Endodermal cell (in vitro differentiated cells): Measurements from ENCODE around the gene SYNE3. TPM values are rescaled to one million over a fixed set of nuclear protein-coding genes. Genes with fewer than 3 reads are reported as not detected.

Source experiments
- DNase-seq: peaks from one replicate; pipeline ENCODE4 v3.0.0-alpha.2; 2017
- H3K27ac ChIP-seq: 2 replicates; pipeline ENCODE4 v1.5.1; 2013; ENCODE audit warnings: mild to moderate bottlenecking, low read depth, low read length, moderate library complexity
- H3K27me3 ChIP-seq: 2 replicates; pipeline ENCODE4 v1.6.1; 2013; ENCODE audit warnings: mild to moderate bottlenecking, low read length, moderate library complexity; ENCODE audit not compliant: insufficient read depth, control insufficient read depth, poor library complexity, severe bottlenecking
- H3K36me3 ChIP-seq: 2 replicates; pipeline ENCODE4 v1.7.0; 2013; ENCODE audit warnings: mild to moderate bottlenecking, low read length, moderate library complexity; ENCODE audit not compliant: control insufficient read depth, insufficient read depth
- H3K4me1 ChIP-seq: one replicate; pipeline ENCODE4 v1.7.0; 2013; ENCODE audit warnings: low read length; ENCODE audit not compliant: control insufficient read depth, insufficient read depth
- H3K4me3 ChIP-seq: 2 replicates; pipeline ENCODE4 v1.5.1; 2013; ENCODE audit warnings: mild to moderate bottlenecking, low read length, moderate library complexity
- H3K9ac ChIP-seq: 2 replicates; pipeline ENCODE4 v1.6.1; 2013; ENCODE audit warnings: mild to moderate bottlenecking, low read length, moderate library complexity; ENCODE audit not compliant: poor library complexity, severe bottlenecking; ENCODE audit errors: extremely low read depth
- H3K9me3 ChIP-seq: 2 replicates; pipeline ENCODE4 v1.6.1; 2013; ENCODE audit warnings: mild to moderate bottlenecking, low read length, moderate library complexity; ENCODE audit not compliant: control insufficient read depth
- H3K27ac Mint-ChIP-seq: 2 replicates; pipeline ENCODE4 v1.8.0; 2020; ENCODE audit warnings: mixed read lengths
- H3K27me3 Mint-ChIP-seq: 2 replicates; pipeline ENCODE4 v1.8.0; 2021; ENCODE audit warnings: mild to moderate bottlenecking, mixed read lengths; ENCODE audit not compliant: insufficient read depth
- H3K36me3 Mint-ChIP-seq: 2 replicates; pipeline ENCODE4 v1.8.0; 2020; ENCODE audit warnings: low read depth, mixed read lengths
- H3K4me1 Mint-ChIP-seq: 2 replicates; pipeline ENCODE4 v1.8.0; 2020; ENCODE audit warnings: mixed read lengths
- H3K4me3 Mint-ChIP-seq: 2 replicates; pipeline ENCODE4 v1.8.0; 2020; ENCODE audit warnings: mild to moderate bottlenecking, moderate library complexity, mixed read lengths
- H3K9me3 Mint-ChIP-seq: 2 replicates; pipeline ENCODE4 v1.8.0; 2020; ENCODE audit warnings: mild to moderate bottlenecking, mixed read lengths
- WGBS, 2 experiments: methylation state at CpG; one replicate each; pipeline versions ENCODE4 v1.1.5 to v1.1.7; 2013; ENCODE audit warnings: missing lambda C conversion rate in 2 of 2, mixed read lengths in 1 of 2; ENCODE audit not compliant: insufficient coverage in 1 of 2, insufficient read length in 1 of 2; 5-methylcytosine and 5-hydroxymethylcytosine counted together
- total RNA-seq, 2 donors: library from RNA; stranded (reverse); fragmentation: NEBNext Ultra II Directional in 1 of 2; extraction: Animal tissue kit (Norgen Biotek cat#: 25700) in 1 of 2; gene quantifications; 2 replicates in 1 of 2; 3 replicates in 1 of 2; pipeline ENCODE4 v1.2.1, GENCODE V29; 2021
- TF ChIP-seq, protein P1 (sequence below): fragments of 200-600 bp; sonication (generic); conservative IDR thresholded peaks from 2 replicates; pipeline ENCODE4 v1.5.0; 2021; ENCODE audit warnings: antibody characterized with exemption, mild to moderate bottlenecking

The SYNE3 gene
- total RNA-seq, 2 donors from 2014 or later: 1.0 to 5.2 TPM

DNA sequence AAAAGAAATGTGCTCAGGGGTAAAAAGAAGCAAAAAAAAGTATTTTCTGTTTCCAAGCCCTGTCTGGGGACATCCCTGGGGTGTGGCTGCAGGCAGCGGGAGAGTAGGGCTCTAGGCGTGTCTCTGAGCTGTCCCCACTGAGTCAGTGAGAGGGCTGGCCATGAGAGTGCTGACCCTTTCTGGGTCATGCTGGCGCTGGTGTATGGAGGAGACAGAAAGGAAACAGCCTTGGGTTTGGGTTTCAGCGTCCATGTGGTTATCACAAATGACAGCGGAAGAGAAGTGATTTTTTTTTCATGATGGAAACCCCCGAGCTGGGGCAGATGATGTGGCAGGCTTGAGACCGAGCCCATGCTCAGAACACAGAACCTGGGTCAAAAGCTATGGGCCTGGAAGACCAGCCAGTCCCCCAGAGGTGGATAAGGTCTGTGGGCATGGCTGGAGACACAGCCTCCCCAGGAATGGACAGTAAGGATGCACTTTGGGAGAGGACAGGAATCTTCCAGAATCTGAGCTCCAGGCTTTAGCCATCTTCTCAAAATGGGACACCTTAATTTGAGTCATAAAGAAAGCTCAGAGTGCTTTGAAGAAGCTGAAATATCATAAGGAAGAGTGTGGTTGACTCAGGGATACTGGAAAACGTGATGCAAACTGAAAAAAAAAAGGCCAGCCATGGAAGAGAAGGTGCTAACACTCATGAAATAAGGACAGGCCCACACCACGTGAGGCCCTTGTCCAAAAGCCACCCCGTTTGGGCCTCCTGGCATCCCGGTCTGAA is 36.2 kb downstream of the SYNE3 start:
- Histone ChIP-seq H3K4me3 (no peak overlapping the region), H3K4me1 (peaks cover 30% of the 10 kb centered on the region), H3K27me3 (no peaks in the 10 kb centered on the region), H3K9ac (no peak overlapping the region), H3K9me3 (no peaks in the 10 kb centered on the region), H3K27ac (no peak overlapping the region), H3K36me3 (no peaks in the 10 kb centered on the region)
- no peaks in the 10 kb centered on the region for H3K27me3 Mint-ChIP-seq
- DNase-seq: no peak
- no peak overlapping the region for H3K4me3 Mint-ChIP-seq
- H3K27ac Mint-ChIP-seq: no peak overlapping the region
- WGBS, 2 experiments: 86 to 92% methylated on average over 10 to 11 of the region's 11 CpGs
- H3K9me3 Mint-ChIP-seq: no peaks in the 10 kb centered on the region
- H3K36me3 Mint-ChIP-seq: no peaks in the 10 kb centered on the region
- TF ChIP-seq, protein P1, sequence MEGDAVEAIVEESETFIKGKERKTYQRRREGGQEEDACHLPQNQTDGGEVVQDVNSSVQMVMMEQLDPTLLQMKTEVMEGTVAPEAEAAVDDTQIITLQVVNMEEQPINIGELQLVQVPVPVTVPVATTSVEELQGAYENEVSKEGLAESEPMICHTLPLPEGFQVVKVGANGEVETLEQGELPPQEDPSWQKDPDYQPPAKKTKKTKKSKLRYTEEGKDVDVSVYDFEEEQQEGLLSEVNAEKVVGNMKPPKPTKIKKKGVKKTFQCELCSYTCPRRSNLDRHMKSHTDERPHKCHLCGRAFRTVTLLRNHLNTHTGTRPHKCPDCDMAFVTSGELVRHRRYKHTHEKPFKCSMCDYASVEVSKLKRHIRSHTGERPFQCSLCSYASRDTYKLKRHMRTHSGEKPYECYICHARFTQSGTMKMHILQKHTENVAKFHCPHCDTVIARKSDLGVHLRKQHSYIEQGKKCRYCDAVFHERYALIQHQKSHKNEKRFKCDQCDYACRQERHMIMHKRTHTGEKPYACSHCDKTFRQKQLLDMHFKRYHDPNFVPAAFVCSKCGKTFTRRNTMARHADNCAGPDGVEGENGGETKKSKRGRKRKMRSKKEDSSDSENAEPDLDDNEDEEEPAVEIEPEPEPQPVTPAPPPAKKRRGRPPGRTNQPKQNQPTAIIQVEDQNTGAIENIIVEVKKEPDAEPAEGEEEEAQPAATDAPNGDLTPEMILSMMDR: no peak
- H3K4me1 Mint-ChIP-seq: peaks cover 30% of the 10 kb centered on the region

DNA sequence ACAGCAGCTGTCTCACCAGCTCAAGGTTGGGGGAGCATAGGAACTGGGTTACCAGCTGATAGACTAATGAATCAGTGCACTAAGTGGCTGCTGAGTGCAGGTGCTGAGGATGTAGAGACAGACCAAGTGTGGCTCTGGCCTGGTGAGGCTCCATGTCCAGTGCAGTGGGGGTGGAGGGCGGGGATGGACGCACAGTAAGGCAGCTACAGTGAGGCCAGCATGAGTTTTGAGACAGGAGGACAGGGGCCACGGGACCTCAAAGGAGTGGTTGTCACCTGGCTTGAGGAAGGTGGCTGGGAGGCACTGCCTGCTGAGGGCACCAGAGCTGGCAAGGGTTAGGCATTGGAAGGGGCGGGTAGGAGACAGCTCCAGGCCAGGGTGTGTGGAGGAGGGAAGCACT is 37.0 kb downstream of the SYNE3 start:
- H3K9me3 Mint-ChIP-seq: no peaks in the 10 kb centered on the region
- no peaks in the 10 kb centered on the region for H3K9me3 ChIP-seq
- no peak overlapping the region for H3K4me3 Mint-ChIP-seq
- peaks cover 8% of the 10 kb centered on the region for H3K36me3 ChIP-seq
- H3K27ac Mint-ChIP-seq: no peak overlapping the region
- H3K4me1 ChIP-seq: peaks cover 22% of the 10 kb centered on the region
- TF ChIP-seq, protein P1: no peak
- H3K27me3 Mint-ChIP-seq: no peaks in the 10 kb centered on the region
- H3K4me1 Mint-ChIP-seq: peaks cover 22% of the 10 kb centered on the region
- DNase-seq: no peak
- H3K27ac ChIP-seq: no peak overlapping the region
- H3K9ac ChIP-seq: no peak overlapping the region
- no peaks in the 10 kb centered on the region for H3K27me3 ChIP-seq
- 87 to 100% methylated on average over 1 to 4 of the region's 4 CpGs for WGBS, 2 experiments
- H3K36me3 Mint-ChIP-seq: no peaks in the 10 kb centered on the region
- no peak overlapping the region for H3K4me3 ChIP-seq

DNA sequence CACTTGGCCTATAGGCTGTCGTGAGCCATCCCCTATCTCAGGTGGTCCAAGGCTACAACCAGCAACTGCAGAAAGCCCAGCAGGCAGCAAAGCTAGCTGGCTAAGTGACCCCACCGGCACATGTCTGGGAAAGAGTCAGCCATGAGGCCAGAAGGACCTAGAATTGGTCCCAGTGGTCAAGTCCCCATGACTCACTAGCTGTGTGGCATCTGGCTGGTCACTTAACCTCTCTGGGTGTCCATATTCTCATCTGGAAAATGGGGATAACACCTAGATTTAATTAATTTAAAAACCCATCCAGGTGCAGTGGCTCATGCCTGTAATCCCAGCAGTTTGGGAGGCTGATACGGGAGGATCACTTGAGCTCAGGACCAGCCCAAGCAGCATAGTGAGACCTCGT is 37.6 kb downstream of the SYNE3 start:
- TF ChIP-seq, protein P1: no peak

More for the DNA sequence above, 37.6 kb downstream of the SYNE3 start:
- Histone ChIP-seq H3K36me3 (peaks cover 14% of the 10 kb centered on the region), H3K27me3 (no peaks in the 10 kb centered on the region), H3K9ac (no peak overlapping the region), H3K4me1 (peaks cover 17% of the 10 kb centered on the region), H3K27ac (no peak overlapping the region), H3K9me3 (no peaks in the 10 kb centered on the region), H3K4me3 (no peak overlapping the region)
- 86 to 98% methylated on average over 2 to 4 of the region's 4 CpGs for WGBS, 2 experiments
- Mint-ChIP-seq H3K27me3 (no peaks in the 10 kb centered on the region), H3K4me3 (no peak overlapping the region), H3K27ac (no peak overlapping the region), H3K9me3 (no peaks in the 10 kb centered on the region), H3K36me3 (peaks cover 3% of the 10 kb centered on the region), H3K4me1 (peaks cover 15% of the 10 kb centered on the region)
- DNase-seq: no peak
